ENCODE measurements around the gene MICU1. TPM values are rescaled to one million over a fixed set of nuclear protein-coding genes. Genes with fewer than 3 reads are reported as not detected.

MICU1 gene
- polyA plus RNA-seq, 1 donor (not counting 4 experiments of a cell fraction or from before 2014, with no cell fraction given): 19.4 TPM

GRCh38 chr10:72564596-72564995, 61.3 kb downstream of the MICU1 start:
- Histone ChIP-seq H3K4me2 (ENCODE audit: control insufficient read depth, extremely low read depth, insufficient read depth, low read depth, low read length) (no peak overlapping the region), H4K20me1 (ENCODE audit: control insufficient read depth, extremely low read depth, insufficient read depth, low read length) (no peaks in the 10 kb centered on the region), H3K9me1 (ENCODE audit: control insufficient read depth, extremely low read depth, insufficient read depth, low read length) (no peaks in the 10 kb centered on the region), H3K9ac (ENCODE audit: control insufficient read depth, extremely low read depth, insufficient read depth, low read length) (no peak overlapping the region), H3K4me3 (ENCODE audit: control insufficient read depth in 2 of 3, extremely low read depth in 1 of 3, insufficient read depth in 2 of 3, low read depth in 1 of 3, low read length in 3 of 3) (no peak overlapping the region), H3K27me3 (ENCODE audit: control insufficient read depth, extremely low read depth, insufficient read depth, low read length) (no peaks in the 10 kb centered on the region), H3K36me3 (ENCODE audit: control insufficient read depth in 2 of 2, extremely low read depth in 1 of 2, insufficient read depth in 2 of 2, low read length in 2 of 2) (peaks cover 0 to 10% of the 10 kb centered on the region in 2 experiments), H3K27ac (ENCODE audit: control insufficient read depth, insufficient read depth, low read length) (no peak overlapping the region), H3K9me3 (ENCODE audit: control insufficient read depth, low read depth, low read length) (no peaks in the 10 kb centered on the region), H3K4me1 (ENCODE audit: control insufficient read depth, extremely low read depth, insufficient read depth, low read length) (peaks cover 6% of the 10 kb centered on the region), H2AFZ (ENCODE audit: control insufficient read depth, low read length) (no peak overlapping the region), H3K79me2 (ENCODE audit: control insufficient read depth, insufficient read depth, low read length) (no peaks in the 10 kb centered on the region)
- FAIRE-seq (no peak), DNase-seq (ENCODE audit: low read depth, low spot score) (no peak)
- dilution Hi-C loops (cut with MboI; ENCODE audit: extremely low pct_ligation_motif_present, low sequenced_read_pairs): no loop called here
- TF ChIP-seq, protein P1, sequence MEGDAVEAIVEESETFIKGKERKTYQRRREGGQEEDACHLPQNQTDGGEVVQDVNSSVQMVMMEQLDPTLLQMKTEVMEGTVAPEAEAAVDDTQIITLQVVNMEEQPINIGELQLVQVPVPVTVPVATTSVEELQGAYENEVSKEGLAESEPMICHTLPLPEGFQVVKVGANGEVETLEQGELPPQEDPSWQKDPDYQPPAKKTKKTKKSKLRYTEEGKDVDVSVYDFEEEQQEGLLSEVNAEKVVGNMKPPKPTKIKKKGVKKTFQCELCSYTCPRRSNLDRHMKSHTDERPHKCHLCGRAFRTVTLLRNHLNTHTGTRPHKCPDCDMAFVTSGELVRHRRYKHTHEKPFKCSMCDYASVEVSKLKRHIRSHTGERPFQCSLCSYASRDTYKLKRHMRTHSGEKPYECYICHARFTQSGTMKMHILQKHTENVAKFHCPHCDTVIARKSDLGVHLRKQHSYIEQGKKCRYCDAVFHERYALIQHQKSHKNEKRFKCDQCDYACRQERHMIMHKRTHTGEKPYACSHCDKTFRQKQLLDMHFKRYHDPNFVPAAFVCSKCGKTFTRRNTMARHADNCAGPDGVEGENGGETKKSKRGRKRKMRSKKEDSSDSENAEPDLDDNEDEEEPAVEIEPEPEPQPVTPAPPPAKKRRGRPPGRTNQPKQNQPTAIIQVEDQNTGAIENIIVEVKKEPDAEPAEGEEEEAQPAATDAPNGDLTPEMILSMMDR (optimal IDR thresholded peaks at IDR 0.05 in 1 of 3, IDR thresholded peaks at IDR 0.05 in 1 of 3, conservative IDR thresholded peaks at IDR 0.05 in 1 of 3; ENCODE audit: extremely low read depth in 1 of 3, insufficient read depth in 2 of 3, low read length in 3 of 3): no peak
- TF ChIP-seq EZH2 (IDR thresholded peaks at IDR 0.05; ENCODE audit: low read length): no peak

DNA sequence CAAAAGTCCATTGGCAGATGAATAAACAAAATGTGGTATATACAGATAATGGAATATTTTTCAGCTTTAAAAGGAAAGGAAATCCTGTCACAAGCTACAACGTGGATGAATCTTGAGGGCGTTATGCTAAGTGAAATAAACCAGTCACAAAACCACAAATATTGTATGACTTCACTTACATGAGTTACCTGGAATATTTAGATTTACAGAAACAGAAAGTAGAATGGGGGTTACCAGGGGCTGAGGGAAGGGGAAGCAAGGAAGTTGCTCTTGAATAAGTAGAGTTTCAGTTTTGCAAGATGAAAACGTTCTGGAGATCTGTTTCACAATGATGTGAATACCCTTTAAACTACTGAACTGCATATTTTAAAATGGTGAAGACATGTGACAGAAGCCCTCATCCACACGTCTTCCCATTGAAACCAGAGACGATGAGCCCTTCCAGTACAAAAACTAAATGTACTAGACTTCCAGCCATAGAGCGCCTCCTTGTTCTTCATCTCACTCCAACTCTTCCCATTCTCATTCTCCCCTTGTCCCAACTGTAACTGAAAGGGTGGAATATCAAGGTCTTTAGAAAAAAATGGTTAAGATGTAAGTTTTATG, 62.4 kb downstream of the MICU1 start:
- Histone ChIP-seq H3K9me3 (ENCODE audit: control insufficient read depth, low read depth, low read length) (no peaks in the 10 kb centered on the region), H3K4me3 (ENCODE audit: control insufficient read depth in 2 of 3, extremely low read depth in 1 of 3, insufficient read depth in 2 of 3, low read depth in 1 of 3, low read length in 3 of 3) (no peak overlapping the region), H3K27me3 (ENCODE audit: control insufficient read depth, extremely low read depth, insufficient read depth, low read length) (no peaks in the 10 kb centered on the region), H3K4me1 (ENCODE audit: control insufficient read depth, extremely low read depth, insufficient read depth, low read length) (peaks cover 6% of the 10 kb centered on the region), H3K36me3 (ENCODE audit: control insufficient read depth in 2 of 2, extremely low read depth in 1 of 2, insufficient read depth in 2 of 2, low read length in 2 of 2) (peaks cover 0 to 10% of the 10 kb centered on the region in 2 experiments), H2AFZ (ENCODE audit: control insufficient read depth, low read length) (no peak overlapping the region), H3K27ac (ENCODE audit: control insufficient read depth, insufficient read depth, low read length) (no peak overlapping the region), H4K20me1 (ENCODE audit: control insufficient read depth, extremely low read depth, insufficient read depth, low read length) (no peaks in the 10 kb centered on the region), H3K79me2 (ENCODE audit: control insufficient read depth, insufficient read depth, low read length) (no peaks in the 10 kb centered on the region), H3K9me1 (ENCODE audit: control insufficient read depth, extremely low read depth, insufficient read depth, low read length) (no peaks in the 10 kb centered on the region), H3K9ac (ENCODE audit: control insufficient read depth, extremely low read depth, insufficient read depth, low read length) (no peak overlapping the region), H3K4me2 (ENCODE audit: control insufficient read depth, extremely low read depth, insufficient read depth, low read depth, low read length) (no peak overlapping the region)
- DNase-seq (ENCODE audit: low read depth, low spot score) (no peak), FAIRE-seq (no peak)
- dilution Hi-C loops (cut with MboI; ENCODE audit: extremely low pct_ligation_motif_present, low sequenced_read_pairs): no loop called here
- TF ChIP-seq, protein P1 (optimal IDR thresholded peaks at IDR 0.05 in 1 of 3, IDR thresholded peaks at IDR 0.05 in 1 of 3, conservative IDR thresholded peaks at IDR 0.05 in 1 of 3; ENCODE audit: extremely low read depth in 1 of 3, insufficient read depth in 2 of 3, low read length in 3 of 3): no peak
- no peak for TF ChIP-seq EZH2 (IDR thresholded peaks at IDR 0.05; ENCODE audit: low read length)

All from keratinocyte (primary cell).